Right atrium auricular region (tissue), 2 donors: ENCODE results near the gene FNBP1L. TPM values are rescaled to one million over a fixed set of nuclear protein-coding genes. Genes with fewer than 3 reads are reported as not detected.

Source experiments
- DNase-seq: peaks from one replicate; pipeline ENCODE4 v3.0.0-alpha.2; 2019; ENCODE audit warnings: low spot score
- H3K27ac ChIP-seq, 2 donors: fragments of 200-600 bp; sonication (generic); 1 replicate in 1 of 2; 2 replicates in 1 of 2; pipeline ENCODE4 v1.5.1; 2016 to 2019
- H3K27me3 ChIP-seq, 2 donors: fragments of 200-600 bp; sonication (generic); one replicate each; pipeline versions ENCODE4 v1.5.1 to v1.6.0; 2017 to 2019
- H3K36me3 ChIP-seq: fragments of 200-600 bp; sonication (generic); one replicate; pipeline ENCODE4 v1.5.1; 2016
- H3K4me1 ChIP-seq, 2 donors: fragments of 200-600 bp; sonication (generic); one replicate each; pipeline versions ENCODE4 v1.5.1 to v1.6.0; 2017 to 2019
- H3K4me3 ChIP-seq, 2 donors: fragments of 200-600 bp; sonication (generic); 1 replicate in 1 of 2; 2 replicates in 1 of 2; pipeline ENCODE4 v1.5.1; 2017 to 2019; ENCODE audit warnings: mild to moderate bottlenecking in 1 of 2, moderate library complexity in 1 of 2
- H3K9me3 ChIP-seq, 2 donors: fragments of 200-600 bp; sonication (generic); one replicate each; pipeline ENCODE4 v1.5.1; 2019
- total RNA-seq, 2 donors: library from RNA; depleted of rRNA; stranded (reverse); fragments of >200 nt; gene quantifications; one replicate each; pipeline ENCODE4 v1.1.0, GENCODE V29; 2016
- TF ChIP-seq, protein P1 (sequence below), 2 donors: fragments of 200-600 bp; sonication (generic); IDR thresholded peaks; one replicate each; pipeline ENCODE4 v1.5.1; 2019; ENCODE audit warnings: antibody characterized with exemption in 2 of 2

Gene FNBP1L
- total RNA-seq, 2 donors from 2014 or later: 13.9 to 17.8 TPM

DNA sequence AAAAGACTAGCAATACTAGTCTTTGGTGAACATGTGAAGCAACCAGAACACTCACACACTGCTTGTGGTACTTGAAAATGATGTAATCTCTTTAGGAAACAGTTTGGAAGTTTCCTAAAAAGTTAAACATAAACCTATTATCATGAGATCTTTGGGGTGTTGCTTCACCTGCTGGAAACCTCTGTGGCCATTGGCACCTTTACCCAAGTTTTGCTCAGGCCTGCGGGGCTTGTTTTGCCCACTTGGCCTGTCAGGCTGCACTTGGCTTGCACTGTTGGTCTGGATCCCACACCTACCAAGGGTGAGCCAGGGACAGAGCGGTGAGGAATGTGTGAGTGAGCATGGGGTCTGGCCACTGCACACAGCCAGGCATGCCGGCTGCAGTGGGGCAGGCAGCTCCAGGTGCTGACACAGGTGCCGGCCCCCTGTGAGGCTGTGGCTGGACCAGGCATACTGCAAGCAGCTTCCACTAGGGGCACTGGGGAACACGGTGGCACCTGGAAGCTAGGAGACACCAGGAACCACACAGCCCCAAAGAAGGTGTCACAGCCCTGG is 14.4 kb upstream of the FNBP1L start:
- no peak for DNase-seq
- Histone ChIP-seq H3K4me1 (no peaks in the 10 kb centered on the region), H3K27ac (no peak overlapping the region), H3K4me3 (no peak overlapping the region), H3K36me3 (no peaks in the 10 kb centered on the region), H3K27me3 (no peaks in the 10 kb centered on the region), H3K9me3 (no peaks in the 10 kb centered on the region)
- TF ChIP-seq, protein P1, sequence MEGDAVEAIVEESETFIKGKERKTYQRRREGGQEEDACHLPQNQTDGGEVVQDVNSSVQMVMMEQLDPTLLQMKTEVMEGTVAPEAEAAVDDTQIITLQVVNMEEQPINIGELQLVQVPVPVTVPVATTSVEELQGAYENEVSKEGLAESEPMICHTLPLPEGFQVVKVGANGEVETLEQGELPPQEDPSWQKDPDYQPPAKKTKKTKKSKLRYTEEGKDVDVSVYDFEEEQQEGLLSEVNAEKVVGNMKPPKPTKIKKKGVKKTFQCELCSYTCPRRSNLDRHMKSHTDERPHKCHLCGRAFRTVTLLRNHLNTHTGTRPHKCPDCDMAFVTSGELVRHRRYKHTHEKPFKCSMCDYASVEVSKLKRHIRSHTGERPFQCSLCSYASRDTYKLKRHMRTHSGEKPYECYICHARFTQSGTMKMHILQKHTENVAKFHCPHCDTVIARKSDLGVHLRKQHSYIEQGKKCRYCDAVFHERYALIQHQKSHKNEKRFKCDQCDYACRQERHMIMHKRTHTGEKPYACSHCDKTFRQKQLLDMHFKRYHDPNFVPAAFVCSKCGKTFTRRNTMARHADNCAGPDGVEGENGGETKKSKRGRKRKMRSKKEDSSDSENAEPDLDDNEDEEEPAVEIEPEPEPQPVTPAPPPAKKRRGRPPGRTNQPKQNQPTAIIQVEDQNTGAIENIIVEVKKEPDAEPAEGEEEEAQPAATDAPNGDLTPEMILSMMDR (IDR thresholded peaks at IDR 0.05): peak in 1 of 2 donors; percentile 35

DNA sequence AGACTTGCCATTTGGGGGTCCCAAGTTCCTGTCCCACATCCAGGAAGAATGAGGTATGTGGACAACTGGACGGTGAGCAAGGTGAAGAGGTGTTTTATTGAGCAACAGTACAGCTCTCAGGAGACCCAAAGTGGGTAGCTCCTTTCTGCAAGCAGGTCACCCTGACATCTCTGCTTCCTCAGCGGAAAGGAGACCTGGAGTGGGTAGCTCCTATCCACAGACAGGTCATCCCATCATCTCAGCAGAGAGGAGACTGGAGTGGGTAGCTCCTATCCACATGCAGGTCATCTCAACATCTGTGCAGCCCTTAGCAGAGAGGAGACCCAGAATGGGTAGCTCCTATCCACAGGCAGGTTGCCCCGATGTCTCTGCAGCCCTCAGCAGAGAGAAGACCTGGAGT is 13.8 kb upstream of the FNBP1L start:
- no peaks in the 10 kb centered on the region for H3K9me3 ChIP-seq
- H3K4me1 ChIP-seq: no peaks in the 10 kb centered on the region
- no peaks in the 10 kb centered on the region for H3K27me3 ChIP-seq
- no peak overlapping the region for H3K27ac ChIP-seq
- no peaks in the 10 kb centered on the region for H3K36me3 ChIP-seq
- no peak overlapping the region for H3K4me3 ChIP-seq
- no peak for DNase-seq
- TF ChIP-seq, protein P1 (IDR thresholded peaks at IDR 0.05): no peak

DNA sequence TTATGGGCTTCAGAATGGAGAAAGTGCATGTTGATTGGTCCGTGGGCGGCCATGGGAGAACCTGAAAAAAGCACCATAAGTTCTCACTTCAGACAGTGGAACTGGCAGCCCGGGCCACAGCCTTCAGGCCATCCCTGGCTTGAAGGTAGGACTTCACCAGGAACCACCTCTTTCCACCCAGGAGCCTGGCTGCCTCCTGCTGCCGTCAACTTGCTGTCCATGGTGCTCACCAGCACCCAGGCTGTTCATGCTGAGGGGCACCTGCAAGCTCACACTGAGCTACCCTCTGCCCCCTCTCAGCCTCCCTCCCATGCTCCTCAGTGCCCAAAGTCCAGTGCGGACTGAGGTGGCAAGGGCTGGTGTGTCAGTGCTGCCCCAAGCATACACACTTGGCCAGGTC is 12.9 kb upstream of the FNBP1L start:
- H3K27ac ChIP-seq: no peak overlapping the region
- no peak for DNase-seq
- no peaks in the 10 kb centered on the region for H3K4me1 ChIP-seq
- H3K36me3 ChIP-seq: no peaks in the 10 kb centered on the region
- no peaks in the 10 kb centered on the region for H3K27me3 ChIP-seq
- TF ChIP-seq, protein P1 (IDR thresholded peaks at IDR 0.05): no peak
- H3K4me3 ChIP-seq: no peak overlapping the region
- H3K9me3 ChIP-seq: no peaks in the 10 kb centered on the region

DNA sequence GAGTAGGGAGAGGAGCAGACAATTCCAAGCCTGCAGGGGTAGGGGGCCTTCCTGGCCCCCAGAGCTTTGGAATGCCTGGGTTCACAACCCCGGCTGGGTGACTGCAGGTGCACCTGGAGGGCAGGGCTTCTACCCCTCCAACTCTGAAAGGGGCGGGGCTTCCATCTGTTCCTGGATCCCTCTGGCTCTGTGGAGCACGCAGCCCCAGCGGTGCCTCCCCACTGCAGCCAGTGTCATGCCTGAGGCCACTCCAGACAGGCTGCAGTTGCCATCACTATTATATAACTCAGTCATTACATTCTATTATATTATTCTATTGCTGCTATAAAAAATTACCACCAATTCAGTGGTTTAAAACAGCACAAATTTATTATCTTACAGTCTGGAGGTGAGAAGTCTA is 12.5 kb upstream of the FNBP1L start:
- Histone ChIP-seq H3K36me3 (no peaks in the 10 kb centered on the region), H3K27ac (no peak overlapping the region), H3K4me3 (no peak overlapping the region), H3K4me1 (no peaks in the 10 kb centered on the region), H3K9me3 (no peaks in the 10 kb centered on the region), H3K27me3 (no peaks in the 10 kb centered on the region)
- DNase-seq: no peak
- TF ChIP-seq, protein P1 (IDR thresholded peaks at IDR 0.05): no peak

DNA sequence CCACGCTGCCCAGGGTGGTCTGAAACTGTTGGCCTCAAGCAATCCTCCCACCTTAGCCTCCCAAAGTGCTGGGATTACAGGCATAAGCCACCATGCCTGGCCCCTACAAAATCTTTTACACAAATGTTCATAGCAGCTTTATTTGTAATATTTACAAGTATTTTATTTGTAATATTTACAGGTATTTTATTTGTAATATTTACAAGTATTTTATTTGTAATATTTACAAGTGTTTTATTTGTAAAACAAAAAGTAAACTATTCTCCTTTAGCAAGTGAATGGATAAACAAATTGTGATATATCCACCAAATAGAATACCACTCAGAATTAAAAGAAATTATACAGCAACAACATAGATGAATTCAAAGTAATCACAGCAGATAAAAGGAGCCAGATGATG is 11.4 kb upstream of the FNBP1L start:
- TF ChIP-seq, protein P1 (IDR thresholded peaks at IDR 0.05): no peak
- no peak overlapping the region for H3K4me3 ChIP-seq
- no peaks in the 10 kb centered on the region for H3K27me3 ChIP-seq
- H3K36me3 ChIP-seq: no peaks in the 10 kb centered on the region
- no peaks in the 10 kb centered on the region for H3K4me1 ChIP-seq
- DNase-seq: no peak
- no peaks in the 10 kb centered on the region for H3K9me3 ChIP-seq
- no peak overlapping the region for H3K27ac ChIP-seq

DNA sequence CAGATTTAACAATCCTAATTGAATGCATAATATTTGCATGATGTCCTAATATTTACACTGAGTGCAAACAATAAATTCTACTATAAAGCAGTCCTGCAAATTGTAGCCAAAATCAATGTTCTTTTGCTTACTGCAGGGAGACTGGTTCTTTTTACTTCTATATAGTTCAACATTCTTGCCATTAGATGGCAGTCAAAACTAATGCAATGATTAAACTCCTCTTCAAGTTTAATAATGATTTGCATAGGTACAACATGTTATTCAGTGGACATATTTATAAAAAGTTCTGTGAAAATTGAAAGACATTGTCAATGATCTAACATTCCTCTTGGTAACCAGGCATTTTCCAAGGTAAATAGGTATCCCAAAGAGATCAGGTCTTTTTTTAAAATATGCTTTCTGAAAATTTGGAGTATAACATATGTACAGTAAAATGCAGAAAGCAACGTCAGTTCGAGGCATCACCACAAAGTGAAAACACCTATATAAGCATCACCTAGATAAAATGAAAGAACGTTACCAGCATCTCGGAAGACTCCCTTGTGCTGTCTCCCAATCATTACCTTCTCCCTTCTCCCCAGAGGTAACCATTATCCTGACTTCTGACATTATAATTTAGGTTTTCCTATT is 9.8 kb upstream of the FNBP1L start:
- Histone ChIP-seq H3K9me3 (no peaks in the 10 kb centered on the region), H3K4me3 (no peak overlapping the region), H3K27ac (no peak overlapping the region), H3K27me3 (no peaks in the 10 kb centered on the region), H3K4me1 (no peaks in the 10 kb centered on the region), H3K36me3 (no peaks in the 10 kb centered on the region)
- TF ChIP-seq, protein P1 (IDR thresholded peaks at IDR 0.05): peak; percentile 48 to 80
- DNase-seq: no peak
